Calu3 (cell line): ENCODE results near the gene KCTD1. TPM values are rescaled to one million over a fixed set of nuclear protein-coding genes. Genes with fewer than 3 reads are reported as not detected.

Experiments used
- BruUV-seq: library from RNA; stranded (reverse); fragments of 400-500 nt; replicated peaks from 2 replicates; lab custom pipeline; 2021; lab: Mats Ljungman, UMichigan
- CTCF ChIA-PET: fragments of 300-600 bp; sonication (Branson Sonifier 250); formaldehyde crosslinking; loops from one replicate; lab custom pipeline; 2022; ENCODE audit warnings: antibody characterized with exemption; lab: Charles Lee
- DNase-seq: peaks from one replicate; pipeline ENCODE4 v3.0.0; 2022
- H3K27ac Mint-ChIP-seq: one replicate; pipeline ENCODE4 v1.8.0; 2022; ENCODE audit warnings: mixed read lengths; ENCODE audit not compliant: unreplicated experiment
- H3K27me3 Mint-ChIP-seq: one replicate; pipeline ENCODE4 v1.8.0; 2022; ENCODE audit warnings: mixed read lengths; ENCODE audit not compliant: unreplicated experiment
- H3K36me3 Mint-ChIP-seq: one replicate; pipeline ENCODE4 v1.8.0; 2022; ENCODE audit warnings: mild to moderate bottlenecking, moderate library complexity, mixed read lengths; ENCODE audit not compliant: insufficient read depth, unreplicated experiment
- H3K4me1 Mint-ChIP-seq: one replicate; pipeline ENCODE4 v1.8.0; 2022; ENCODE audit warnings: mild to moderate bottlenecking, low read depth, mixed read lengths; ENCODE audit not compliant: unreplicated experiment
- H3K4me3 Mint-ChIP-seq: one replicate; pipeline ENCODE4 v1.8.0; 2022; ENCODE audit warnings: mild to moderate bottlenecking, low read depth, moderate library complexity, mixed read lengths; ENCODE audit not compliant: unreplicated experiment
- H3K9me3 Mint-ChIP-seq: one replicate; pipeline ENCODE4 v1.8.0; 2022; ENCODE audit warnings: low read depth, mixed read lengths; ENCODE audit not compliant: unreplicated experiment
- intact Hi-C: fragments of 100-400 bp; cut with micrococcal nuclease; formaldehyde crosslinking; loops from one replicate; pipeline ENCODE4 v1.10.0; 2022; ENCODE audit not compliant: unreplicated experiment
- total RNA-seq: library from RNA; stranded (reverse); gene quantifications from 2 replicates; pipeline ENCODE4 v1.2.3, GENCODE V29; 2022
- TF ChIP-seq, protein P1 (sequence below): fragments of 200-600 bp; IDR thresholded peaks from one replicate; pipeline ENCODE4 v1.8.0; 2022; ENCODE audit warnings: antibody characterized with exemption; ENCODE audit not compliant: unreplicated experiment

KCTD1 gene
- total RNA-seq, 1 experiment from 2014 or later: 54.1 TPM

DNA sequence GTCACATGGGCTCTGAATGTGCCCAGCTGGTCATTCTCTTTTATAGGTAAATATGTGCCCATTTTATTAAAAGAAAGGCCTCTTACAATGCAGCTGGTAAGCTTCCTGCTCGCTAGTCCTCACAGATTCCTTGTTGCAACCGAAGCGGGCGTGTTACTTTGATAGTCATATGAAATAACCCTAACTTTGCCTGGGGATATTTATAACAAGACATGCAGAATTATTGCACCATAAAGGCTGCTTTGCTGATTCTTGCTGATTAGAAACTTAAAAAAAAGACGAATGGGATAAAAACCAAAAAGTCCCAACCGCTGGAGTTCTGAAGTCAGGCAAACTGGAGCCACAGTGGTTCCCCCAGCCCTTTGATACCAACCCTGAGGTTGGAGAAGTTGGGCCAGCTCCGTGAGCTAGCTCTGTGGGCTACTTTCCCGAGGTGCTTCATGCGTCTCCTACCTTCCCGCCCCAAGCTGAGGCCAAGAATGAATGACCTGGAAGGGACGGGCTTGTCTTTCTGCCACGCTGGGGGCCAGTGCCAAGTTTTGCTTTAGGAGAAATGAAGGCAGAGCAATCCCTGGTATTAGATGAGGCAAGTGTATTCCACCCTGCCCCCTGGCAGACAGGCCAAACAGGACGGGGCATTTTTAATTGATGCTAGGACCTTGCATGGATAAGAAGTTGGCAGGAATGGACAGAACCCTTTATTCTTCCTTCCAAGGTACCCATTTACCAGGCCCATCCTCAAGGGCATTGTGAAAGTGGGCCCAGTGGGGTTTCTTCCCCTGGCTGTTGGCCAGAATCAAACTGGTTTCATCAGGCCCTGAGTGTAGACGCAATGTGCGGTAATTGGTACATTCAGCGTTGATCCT is 140.4 kb downstream of the KCTD1 start:
- Mint-ChIP-seq H3K9me3 (no peaks in the 10 kb centered on the region), H3K27ac (no peak overlapping the region), H3K27me3 (no peaks in the 10 kb centered on the region), H3K36me3 (peaks cover 3% of the 10 kb centered on the region), H3K4me3 (no peak overlapping the region), H3K4me1 (peaks cover 8% of the 10 kb centered on the region)
- no peak for DNase-seq
- no TSS peak for BruUV-seq
- TF ChIP-seq, protein P1, sequence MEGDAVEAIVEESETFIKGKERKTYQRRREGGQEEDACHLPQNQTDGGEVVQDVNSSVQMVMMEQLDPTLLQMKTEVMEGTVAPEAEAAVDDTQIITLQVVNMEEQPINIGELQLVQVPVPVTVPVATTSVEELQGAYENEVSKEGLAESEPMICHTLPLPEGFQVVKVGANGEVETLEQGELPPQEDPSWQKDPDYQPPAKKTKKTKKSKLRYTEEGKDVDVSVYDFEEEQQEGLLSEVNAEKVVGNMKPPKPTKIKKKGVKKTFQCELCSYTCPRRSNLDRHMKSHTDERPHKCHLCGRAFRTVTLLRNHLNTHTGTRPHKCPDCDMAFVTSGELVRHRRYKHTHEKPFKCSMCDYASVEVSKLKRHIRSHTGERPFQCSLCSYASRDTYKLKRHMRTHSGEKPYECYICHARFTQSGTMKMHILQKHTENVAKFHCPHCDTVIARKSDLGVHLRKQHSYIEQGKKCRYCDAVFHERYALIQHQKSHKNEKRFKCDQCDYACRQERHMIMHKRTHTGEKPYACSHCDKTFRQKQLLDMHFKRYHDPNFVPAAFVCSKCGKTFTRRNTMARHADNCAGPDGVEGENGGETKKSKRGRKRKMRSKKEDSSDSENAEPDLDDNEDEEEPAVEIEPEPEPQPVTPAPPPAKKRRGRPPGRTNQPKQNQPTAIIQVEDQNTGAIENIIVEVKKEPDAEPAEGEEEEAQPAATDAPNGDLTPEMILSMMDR: no peak
- CTCF ChIA-PET: no interaction called here
- intact Hi-C loops: loop anchor here (5.0 to 10.0 kb wide), 2 partner anchors 77 to 139 kb away; partner anchors contain the start of gene KCTD1

DNA sequence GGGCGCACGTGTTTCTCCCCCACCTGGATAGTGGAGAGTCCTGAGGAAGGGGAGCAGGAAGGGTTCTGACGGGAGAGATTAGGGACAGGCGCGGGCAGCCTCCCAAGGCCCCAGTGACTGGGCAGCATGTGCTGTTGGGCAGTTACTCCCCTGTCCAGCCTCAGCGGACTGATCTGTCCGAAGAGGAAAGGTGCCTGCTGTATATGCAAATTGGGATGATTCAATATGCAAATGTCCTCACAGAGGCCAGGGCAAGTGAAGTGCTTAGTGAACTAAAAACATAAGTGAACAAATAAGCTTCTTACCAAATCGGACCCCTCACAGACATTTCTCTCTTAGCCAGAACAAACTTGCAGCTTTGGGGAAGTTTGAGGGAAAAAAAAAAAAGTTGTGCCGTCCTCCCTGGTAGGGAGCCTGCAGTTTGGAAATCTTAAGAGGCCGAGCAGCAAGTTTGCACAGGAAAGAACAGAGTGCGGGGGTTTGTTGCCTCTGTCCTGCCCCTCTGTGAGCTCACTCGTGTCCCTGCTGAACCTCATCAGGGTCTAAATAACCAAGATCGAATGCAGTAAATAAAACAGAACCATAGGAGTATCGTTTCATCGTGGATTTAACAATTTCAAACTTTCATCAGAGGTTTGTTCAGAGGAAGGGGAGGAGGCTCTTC is 141.4 kb downstream of the KCTD1 start:
- intact Hi-C loops: loop anchor here (5.0 to 10.0 kb wide), 2 partner anchors 78 to 140 kb away; partner anchors contain the start of gene KCTD1
- TF ChIP-seq, protein P1: no peak
- H3K27me3 Mint-ChIP-seq: no peaks in the 10 kb centered on the region
- CTCF ChIA-PET: interaction anchor here (0.6 to 3.0 kb wide), 3 partner anchors 13 to 151 kb away, joined by 3 to 10 read pairs (median 3); no protein-coding TSS in a partner anchor
- H3K4me3 Mint-ChIP-seq: no peak overlapping the region
- peaks cover 8% of the 10 kb centered on the region for H3K4me1 Mint-ChIP-seq
- H3K9me3 Mint-ChIP-seq: no peaks in the 10 kb centered on the region
- H3K27ac Mint-ChIP-seq: no peak overlapping the region
- no TSS peak for BruUV-seq
- peaks cover 3% of the 10 kb centered on the region for H3K36me3 Mint-ChIP-seq
- no peak for DNase-seq

DNA sequence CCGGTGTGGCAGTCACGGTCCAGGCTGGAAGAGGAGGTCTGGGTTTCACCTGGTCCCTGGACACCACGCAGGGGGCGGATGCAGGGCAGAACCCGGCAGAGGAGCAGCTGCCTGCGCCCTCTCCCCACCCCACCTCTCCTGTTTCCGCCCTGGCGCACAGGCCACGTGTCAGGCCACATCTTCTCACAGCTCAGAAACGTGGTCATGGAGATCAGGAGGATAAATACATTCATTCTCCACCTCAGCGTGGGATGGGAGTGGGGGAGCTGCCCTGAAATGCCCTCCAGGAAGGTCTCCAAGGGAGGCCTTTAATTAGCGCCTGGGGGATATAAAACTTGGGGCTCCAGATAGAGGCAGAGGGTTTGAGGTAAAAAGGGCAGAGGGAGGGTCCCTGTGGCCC is 142.0 kb downstream of the KCTD1 start:
- Mint-ChIP-seq H3K9me3 (no peaks in the 10 kb centered on the region), H3K36me3 (peaks cover 3% of the 10 kb centered on the region), H3K4me1 (peaks cover 8% of the 10 kb centered on the region), H3K27ac (no peak overlapping the region), H3K27me3 (no peaks in the 10 kb centered on the region), H3K4me3 (no peak overlapping the region)
- intact Hi-C loops: loop anchor here (5.0 to 10.0 kb wide), 2 partner anchors 78 to 141 kb away; partner anchors contain the start of gene KCTD1
- BruUV-seq: no TSS peak
- DNase-seq: no peak
- CTCF ChIA-PET: interaction anchor here (0.5 to 3.0 kb wide), 8 partner anchors 14 to 174 kb away, joined by 3 to 13 read pairs (median 6); no protein-coding TSS in a partner anchor
- TF ChIP-seq, protein P1: no peak

DNA sequence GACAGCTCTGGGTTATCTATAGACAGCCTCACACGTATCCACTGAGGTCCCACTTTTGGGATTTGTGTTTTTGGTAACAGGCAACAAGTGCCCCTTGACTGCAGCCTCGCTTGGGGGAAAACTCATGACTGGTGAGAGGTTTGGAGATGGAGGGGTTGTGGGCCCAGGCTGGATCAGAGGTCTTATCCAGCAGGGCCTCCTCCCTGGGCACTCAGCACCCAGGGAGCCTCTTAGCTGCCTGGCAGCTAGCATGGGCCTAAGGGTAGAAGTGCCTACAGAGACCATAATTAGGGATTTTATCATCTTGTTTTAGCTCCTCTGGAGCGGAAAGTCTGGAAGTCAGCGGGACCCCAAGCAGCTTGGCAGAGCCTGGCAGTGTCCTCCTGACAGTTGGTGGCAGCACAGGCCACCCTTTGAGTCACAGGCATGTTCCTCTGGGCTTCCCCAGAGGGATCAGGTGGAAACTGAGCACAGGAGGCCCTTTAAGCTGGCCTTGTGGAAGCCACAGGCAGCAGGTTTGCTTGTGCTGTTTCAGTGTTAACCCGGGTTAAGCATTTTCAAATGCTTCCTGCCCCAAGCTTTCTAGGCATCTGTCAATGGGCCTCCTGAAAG is 143.1 kb downstream of the KCTD1 start:
- Mint-ChIP-seq H3K4me1 (peaks cover 8% of the 10 kb centered on the region), H3K4me3 (no peak overlapping the region), H3K27ac (peak overlapping the region; percentile 16), H3K36me3 (peaks cover 3% of the 10 kb centered on the region), H3K27me3 (no peaks in the 10 kb centered on the region), H3K9me3 (no peaks in the 10 kb centered on the region)
- no TSS peak for BruUV-seq
- DNase-seq: peak; percentile 73
- TF ChIP-seq, protein P1: peak; percentile 37
- CTCF ChIA-PET: interaction anchor here (0.5 to 3.0 kb wide), 21 partner anchors 21 to 359 kb away, joined by 3 to 13 read pairs (median 4); no protein-coding TSS in a partner anchor
- intact Hi-C loops: loop anchor here (1.0 to 10.0 kb wide), 3 partner anchors 80 to 244 kb away; partner anchors contain the start of gene KCTD1
